Measurements from ENCODE around the gene WDR33.
A peak's percentile ranks its signal among the peaks of the same experiment; 100 is the strongest.

The WDR33 gene

DNA sequence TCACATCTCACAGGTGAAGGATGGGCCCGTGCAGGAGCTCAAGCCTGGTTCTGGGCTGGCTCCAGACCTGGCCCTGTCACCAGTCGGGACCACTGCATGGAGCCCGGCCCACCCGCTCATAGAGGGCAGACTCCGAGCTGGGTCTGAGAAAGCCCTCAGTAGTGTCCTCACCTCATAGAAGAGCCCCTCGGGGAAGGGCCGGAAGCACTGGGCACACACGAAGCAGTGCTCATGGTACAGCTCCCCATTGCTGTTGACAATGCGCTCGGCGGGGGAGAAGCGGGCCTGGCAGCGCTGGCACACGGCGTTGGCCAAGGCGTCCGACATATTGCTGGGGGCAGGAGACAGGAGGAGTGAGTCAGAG, 153.8 kb downstream of the WDR33 start:
- DNase-seq, result no peak

DNA sequence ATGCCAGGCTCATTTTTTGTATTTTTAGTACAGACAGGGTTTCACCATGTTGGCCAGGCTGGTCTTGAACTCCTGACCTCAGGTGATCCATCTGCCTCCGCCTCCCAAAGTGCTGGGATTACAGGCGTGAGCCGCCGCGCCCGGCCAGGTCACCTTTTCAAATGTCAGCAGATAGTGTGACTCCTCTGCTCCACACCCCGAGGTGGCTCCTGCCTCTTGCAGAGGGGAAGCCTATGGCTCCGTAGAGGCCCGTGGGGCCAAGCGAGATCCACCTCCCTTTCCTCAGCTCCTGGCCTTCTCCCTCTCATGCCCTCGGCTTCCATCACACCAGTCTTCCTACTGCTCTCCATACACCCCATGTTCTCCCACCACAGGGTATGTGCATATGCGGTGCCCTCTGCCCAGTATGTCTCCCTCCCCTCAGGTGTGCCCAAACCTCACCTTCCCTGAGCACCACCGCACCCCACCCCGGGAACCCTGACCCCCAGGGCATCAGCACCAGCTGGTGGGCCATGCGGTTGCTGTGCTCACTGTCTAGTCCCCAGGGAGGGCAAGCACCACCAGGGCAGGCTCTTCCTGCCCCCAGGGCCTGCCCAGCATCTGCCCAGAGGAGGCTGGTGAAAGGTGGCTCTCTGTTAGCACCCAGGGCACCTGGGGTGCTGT, 154.3 kb downstream of the WDR33 start:
- DNase-seq, result no peak

DNA sequence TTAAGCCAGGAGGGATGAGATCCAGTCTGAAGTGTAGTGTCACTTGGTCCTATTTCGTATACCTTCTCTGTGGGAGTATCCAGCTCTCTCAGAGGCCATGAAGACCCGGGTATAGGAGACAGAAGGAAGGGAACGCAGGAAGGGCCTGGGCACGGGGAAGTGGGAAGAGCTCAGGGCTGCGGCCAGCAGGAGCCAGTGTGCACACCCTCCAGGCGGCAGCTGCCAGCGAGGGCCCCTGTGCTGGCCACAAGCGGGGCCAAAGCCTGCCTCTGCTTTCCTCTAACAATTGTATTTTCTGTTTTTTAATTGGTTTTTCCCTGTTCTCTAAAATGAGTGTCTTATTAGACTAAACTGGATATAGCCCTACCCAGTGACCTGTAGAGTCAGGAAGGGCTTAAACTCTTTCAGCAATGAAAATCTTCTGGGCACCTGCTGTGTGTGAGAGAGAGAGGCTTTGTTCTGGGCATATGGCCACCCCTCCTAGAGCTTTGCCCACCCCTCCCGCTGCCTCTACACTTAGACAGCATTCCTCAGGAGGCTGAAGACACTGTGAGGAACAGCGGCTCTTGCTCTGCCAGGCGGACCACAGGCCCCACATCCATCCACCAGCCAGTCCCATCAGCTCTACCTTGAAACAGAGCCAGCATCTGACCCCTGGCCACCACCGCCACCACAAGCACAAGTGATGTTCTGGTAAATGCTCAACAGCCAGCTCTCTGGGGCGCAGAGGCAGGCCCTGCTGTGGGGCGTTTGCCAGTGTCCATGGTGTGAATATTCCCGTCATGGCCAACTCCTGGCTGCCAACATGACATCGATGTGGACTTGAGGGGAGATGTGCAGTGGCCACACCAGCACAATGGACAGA, 155.5 kb downstream of the WDR33 start:
- no peak for DNase-seq

DNA sequence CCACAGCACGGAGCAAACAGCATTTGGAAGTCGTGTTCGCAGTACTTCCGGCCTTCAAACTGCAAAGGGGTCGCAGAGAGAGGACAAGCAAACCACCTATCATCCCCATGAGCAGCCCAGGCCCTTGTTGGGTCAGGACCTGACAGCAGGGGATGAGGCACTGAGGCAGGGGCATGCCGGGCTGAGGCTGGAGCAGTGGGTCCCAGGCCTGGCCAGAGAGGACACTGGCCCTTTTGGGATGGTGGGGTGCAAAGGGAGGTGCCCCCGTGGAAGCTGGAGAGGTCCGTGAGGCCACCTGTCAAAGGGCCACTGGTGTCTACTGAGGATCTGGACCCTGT, 156.2 kb downstream of the WDR33 start:
- DNase-seq, result no peak

DNA sequence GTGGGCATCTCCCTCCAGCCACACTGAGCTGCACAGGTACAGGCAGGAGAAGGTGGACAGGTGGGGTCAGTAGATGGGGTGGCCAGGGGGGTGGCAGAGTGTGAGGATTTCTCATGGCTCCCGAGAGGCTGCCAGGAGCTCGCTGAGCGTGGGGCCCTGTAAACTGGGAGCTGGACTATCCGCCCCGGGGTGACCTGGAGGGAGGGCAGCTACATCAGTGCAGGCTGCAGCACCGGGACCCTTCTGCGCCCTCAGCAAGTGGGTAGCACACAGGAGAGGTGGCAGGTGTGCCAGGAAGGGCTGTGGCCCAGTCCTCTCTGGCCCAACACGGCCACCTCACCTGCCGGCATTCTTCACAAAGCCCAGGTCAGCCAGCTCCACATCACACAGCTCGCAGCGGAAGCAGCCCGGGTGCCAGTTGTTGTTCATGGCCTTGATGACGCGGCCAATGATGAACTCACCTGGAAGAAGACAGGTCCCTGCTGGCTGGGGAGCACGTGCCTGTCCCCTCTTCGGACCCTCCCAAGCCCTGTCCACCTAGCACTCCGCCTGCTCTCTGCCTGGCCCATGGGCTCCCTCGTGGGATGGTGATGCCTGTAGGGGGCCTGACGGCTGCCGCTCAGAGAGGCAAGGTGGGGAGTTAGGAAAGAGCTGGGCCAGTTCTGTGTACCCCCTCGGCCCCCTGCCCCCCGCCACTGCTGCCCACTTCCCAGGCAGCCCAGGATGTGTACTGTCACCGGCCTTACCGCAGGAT, 156.7 kb downstream of the WDR33 start:
- no peak for DNase-seq

DNA sequence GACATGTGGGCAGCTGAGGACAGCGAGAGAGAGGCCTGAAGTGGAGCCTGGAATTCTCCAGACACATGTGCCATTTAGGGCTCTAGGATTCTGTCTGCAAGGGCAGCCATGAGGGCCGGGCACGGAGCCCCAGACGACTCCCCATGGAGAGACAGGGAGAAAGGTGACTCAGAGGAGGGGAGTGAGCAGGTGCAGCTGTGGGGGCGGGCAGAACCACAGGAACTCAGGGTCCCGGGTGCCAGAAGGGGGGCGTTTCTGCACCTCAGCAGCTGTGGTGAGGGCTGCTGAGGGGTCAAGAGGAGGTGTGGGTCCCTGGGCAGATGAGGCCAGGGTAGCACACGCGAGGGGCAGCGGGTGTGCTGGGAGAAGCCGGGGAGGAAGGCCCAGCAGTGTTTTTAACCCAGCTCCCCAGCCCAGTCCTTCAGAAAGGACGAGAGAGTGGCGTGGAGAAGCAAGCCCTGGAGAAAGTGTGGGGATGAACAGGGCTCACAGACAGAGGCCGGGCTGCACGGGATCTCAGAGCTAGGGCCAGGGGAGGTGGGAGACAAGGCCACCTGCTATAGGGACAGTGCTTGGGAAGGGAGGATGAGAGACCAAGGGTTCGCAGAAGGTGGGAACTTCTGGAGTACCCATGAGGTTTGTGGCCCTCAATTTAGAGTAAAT, 157.4 kb downstream of the WDR33 start:
- DNase-seq, result no peak

DNA sequence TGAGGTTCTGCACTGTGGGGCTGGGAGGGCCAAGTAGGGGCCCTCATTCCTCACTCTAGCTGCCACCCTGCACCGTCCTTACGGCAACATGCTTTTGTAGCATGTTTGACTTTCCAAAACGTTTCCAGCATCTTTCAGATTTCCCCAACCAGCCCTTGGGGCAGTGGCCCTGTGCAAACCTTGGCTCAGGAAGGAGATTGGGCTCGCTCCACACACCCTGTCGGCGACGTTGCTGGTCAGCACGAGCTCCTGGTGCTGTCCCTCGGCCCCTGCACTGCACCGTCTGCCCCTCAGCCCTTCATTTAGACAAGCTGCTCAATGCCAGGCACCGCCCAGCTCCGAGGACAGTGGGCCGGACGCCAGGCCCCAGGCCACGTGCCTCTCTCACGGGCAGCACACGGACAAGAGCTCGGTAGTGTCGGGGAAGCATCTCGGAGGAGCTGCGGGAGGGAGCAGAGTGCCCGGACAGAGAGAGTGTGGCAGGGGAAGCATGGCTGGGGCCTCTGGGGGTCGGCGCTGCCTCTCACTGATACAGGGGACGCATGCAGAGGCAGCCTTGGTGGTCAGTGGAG, 158.1 kb downstream of the WDR33 start:
- no peak for DNase-seq

DNA sequence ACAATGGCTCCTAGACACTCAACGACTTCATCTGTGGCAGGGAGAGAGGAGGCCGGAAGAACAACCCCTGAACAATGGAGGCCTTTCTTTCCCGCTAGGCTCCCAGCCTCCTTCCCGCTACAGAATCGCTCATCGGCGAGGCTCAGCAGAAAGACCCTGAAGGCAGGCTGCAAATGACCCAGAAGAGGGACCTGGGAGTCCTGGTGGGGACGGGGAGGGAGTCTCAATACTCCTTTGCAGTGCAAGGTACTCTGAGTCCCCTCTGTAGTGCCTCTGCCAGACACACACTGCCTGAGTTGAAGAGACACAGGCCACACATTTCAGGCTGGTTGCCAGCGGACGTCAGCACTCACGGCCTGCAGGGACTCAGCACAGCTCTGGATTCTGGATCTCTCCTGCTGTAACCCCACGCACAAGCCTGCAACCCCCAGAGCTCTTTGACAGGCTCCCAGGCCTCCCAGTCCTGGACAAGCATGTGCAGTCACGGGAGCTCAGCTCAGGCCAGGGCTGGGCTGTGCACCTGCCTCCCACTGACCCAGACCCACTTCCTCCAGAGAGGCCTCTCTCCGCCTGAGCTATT, 158.9 kb downstream of the WDR33 start:
- DNase-seq, result peak in 50 of 56 donors; percentile 35 to 92 (median 70)

DNA sequence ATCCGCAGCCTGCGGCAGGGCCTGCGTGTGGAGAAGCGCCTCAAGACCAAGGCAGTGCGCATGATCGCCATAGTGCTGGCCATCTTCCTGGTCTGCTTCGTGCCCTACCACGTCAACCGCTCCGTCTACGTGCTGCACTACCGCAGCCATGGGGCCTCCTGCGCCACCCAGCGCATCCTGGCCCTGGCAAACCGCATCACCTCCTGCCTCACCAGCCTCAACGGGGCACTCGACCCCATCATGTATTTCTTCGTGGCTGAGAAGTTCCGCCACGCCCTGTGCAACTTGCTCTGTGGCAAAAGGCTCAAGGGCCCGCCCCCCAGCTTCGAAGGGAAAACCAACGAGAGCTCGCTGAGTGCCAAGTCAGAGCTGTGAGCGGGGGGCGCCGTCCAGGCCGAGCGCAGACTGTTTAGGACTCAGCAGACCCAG, 159.6 kb downstream of the WDR33 start:
- no peak for DNase-seq

Data from nucleus accumbens (tissue), 56 donors.